ENCODE results near the gene KCNJ9.

Gene KCNJ9

DNA sequence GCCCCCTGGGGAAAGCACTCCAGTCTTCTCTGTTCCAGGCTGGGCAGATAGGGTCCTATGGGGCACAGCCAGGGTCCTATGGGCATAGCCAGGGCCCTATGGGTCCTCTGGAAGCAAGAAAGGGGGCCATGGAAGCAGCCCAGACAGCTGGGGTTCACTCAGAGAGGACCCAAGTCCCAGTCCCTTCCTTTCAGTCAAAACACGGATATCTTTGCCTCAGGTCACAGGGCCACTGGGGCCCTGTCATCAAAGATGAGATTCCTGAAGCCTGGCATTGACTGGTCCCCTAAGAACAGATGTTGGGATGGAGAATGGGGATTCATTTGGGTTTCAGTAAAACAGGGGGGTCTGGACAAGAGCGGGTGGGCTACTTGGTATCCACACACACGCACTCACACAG is 8.5 kb downstream of the KCNJ9 start:
- no peak for DNase-seq

GRCh38 chr1:160090760-160091159 is 9.4 kb downstream of the KCNJ9 start:
- DNase-seq = no peak

- no peak for DNase-seq
Observed at GRCh38 chr1:160091666-160092223, 10.4 kb downstream of the KCNJ9 start.

DNA sequence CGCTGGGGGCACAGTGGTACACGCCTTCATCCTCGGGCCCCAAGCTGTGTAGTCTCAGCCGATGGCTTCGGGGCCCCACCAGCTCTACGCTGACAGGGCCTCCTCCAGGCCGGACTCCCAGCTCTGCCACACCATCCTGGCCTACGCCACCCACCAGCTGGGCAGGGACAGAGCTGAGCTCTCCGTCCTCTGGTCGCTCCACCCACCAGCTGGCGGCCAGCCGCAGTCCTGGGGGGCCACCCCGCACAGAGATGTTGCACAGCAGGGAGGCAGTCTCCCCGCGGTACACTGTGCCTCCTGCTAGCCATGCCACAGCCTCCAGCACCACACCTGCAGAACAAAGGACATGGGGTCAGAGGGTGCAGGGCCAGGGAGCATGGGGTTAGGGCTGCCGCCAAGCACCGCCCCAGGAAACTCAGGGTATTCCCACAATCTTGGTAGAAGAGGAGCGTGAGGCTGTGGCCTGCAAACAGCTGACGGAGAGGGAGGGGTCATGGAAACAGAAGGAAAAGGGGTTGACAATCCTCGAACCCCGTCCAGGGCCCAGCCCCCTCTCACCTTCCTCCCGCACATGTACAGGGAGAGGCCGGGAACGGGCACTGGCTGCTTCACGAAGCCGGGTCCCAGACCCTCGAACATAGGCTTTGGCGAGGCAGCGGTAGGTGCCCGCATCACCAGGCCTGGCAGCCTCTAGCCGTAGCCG is 11.2 kb downstream of the KCNJ9 start:
- no peak for DNase-seq

GRCh38 chr1:160093069-160093395 is 11.7 kb downstream of the KCNJ9 start:
- no peak for DNase-seq

DNA sequence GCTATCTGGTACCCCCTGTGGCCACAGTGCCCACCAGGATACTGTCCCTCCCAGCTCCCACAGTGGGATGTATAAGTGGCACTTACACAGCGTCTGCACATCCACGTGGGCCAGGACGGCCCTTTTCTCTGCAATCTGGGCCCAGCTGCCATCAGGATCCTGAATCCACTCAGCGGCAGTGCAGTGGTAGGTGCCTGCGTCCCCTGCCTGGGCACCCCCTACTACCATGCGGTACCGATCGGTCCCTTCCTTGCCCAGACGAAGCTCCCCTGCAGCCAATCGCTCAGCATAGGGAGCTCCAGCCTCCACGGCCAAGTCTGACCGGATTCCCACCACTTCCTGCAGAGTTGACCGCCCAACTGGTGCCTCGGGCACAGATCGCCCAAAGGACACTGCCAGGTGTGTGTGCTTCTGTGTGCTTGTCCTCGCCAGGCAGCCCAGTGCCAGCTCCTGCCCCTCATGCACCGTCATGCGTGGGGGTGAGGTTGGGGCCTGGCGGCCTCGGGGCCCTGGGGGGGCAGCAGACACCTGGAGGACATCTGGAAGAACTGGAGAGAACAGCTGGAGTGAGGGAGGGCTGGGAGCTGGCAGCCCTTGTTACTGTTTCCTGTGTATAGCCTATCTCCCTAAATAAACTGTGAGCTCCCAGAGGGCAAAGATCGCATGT is 12.4 kb downstream of the KCNJ9 start:
- no peak for DNase-seq

GRCh38 chr1:160094291-160094625 is 12.9 kb downstream of the KCNJ9 start:
- DNase-seq = no peak

DNA sequence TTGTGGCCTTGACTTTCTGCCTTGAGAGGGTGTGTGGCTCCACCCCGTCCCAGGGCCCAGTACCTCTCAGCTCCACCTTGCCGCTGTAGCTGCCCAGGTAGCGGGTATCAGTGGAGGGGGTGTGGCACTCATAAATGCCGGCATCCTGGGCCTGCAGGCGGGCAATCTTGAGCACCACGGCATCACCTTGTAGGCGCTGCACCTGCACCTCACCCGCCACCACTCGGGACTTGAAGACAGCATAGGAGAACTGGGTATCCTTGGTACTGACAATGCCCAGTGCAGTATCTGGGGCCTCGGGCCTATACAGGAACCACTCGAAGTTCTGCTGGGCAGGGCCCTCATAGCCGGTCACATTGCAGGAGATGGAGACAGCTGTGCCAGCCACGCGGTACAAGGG is 13.5 kb downstream of the KCNJ9 start:
- DNase-seq = no peak

GRCh38 chr1:160095382-160096105 is 14.2 kb downstream of the KCNJ9 start:
- no peak for DNase-seq

- DNase-seq = no peak
Observed at GRCh38 chr1:160096274-160097116, 15.2 kb downstream of the KCNJ9 start.

DNA sequence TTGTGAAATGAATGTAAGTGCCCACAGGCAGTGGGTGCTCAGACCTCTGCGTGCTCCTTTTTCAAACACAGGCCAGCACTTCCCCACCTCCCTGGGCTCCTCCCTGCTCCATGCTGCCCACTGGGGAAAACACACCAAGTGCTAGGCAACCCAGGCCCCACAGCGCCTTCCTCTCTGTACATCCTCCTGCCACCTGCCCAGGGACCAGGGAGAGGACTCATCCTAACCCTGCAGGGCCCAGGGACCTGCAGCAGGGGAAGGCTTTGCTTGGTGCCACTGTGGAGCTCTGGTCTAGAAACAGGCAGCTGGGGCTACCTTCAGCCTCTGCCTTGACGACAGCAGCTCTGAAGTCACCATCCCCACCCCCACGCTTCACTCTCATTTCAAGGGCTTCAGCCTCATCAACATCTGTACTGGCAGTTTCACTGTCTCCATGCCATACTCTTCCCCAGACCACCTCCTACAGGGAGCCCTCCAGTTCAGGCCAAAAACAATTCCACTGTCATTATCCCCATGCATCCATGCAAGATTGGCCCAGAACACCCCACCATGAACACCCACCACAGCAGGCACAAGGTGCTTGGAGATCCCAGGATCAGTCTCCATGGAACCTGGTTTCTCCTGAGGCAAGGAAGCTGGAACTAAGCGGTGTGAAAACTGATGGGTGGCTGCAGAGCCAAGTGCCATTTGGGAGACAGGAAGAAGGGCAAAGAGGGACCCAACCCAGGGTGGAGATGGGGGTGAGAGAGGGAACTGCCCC is 16.0 kb downstream of the KCNJ9 start:
- peak in 1 of 2 donors; percentile 29 for DNase-seq

GRCh38 chr1:160097911-160098851 is 16.8 kb downstream of the KCNJ9 start, which contains the start of gene IGSF8:
TSS of gene IGSF8 (minus strand) at chr1:160098619. CDS start at chr1:160098472, 147 bp downstream.
- DNase-seq = peak; percentile 91 to 94

DNA sequence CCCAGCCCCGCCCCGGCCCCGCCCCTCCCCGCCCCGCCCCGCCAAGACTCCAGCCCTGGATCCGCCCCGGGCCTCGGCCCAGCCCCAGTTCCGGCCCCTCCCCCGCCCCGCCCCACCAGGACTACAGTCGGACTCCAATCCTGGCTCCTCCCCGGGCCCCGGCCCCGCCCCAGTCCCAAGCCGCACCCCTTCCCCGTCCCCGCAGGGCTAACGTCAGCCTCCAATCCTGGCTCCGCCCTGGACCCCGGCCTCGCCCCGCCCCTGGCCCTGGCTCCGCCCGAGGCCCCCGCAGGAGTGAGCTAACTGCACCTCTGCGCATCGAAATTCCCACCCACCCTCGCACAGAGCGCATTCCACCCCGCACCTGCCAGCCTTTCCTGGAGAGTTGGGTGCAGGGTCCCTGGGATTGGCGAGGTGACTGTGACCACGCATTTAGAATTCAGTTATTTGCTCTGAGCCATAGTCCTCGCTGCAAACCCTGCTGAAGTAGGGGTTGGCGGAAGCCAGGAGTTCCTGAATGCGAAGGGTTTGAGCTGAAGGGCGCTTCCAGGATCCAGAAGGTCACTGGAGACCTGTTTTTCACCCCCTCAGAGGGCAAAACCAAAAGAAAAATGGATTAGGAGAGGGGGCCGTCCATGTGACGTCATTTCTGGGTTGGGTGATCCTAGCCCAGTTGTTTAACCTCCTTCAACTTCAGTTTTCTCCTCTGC is 17.7 kb downstream of the KCNJ9 start:
- DNase-seq = peak; percentile 98

DNA sequence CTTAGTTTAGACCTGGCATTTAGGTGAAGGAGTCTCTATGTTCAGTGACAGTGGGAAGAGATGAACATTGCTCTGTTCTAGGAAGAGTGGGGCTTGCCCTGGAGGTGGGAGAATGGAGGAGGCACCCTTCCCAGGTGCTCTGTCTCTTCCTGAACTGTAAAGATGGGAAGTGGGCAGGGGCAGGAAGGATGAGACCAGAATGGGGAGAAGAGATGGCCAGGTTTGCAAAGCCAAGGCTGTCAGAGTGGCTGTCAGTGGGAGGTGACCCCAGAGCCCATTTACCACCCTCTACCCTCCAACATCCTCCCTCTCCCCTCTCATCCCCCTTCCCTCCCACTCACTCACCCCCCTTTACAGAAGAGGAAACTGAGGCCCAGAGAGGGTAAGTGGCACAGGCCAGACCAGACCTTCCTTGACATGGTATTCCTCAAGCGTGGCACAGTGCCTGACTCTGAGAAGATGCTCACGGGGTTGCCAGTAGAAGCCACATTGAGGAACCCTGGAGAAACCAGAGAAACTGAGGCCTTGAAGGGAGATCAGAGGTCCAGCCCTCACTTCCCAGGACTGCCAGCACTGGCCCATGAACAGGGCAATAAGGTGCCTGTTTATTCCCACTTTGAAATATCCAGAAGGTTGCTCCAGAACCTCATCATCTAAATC is 18.5 kb downstream of the KCNJ9 start:
- no peak for DNase-seq

GRCh38 chr1:160101037-160101716 is 19.8 kb downstream of the KCNJ9 start:
- peak; percentile 63 to 68 for DNase-seq

DNA sequence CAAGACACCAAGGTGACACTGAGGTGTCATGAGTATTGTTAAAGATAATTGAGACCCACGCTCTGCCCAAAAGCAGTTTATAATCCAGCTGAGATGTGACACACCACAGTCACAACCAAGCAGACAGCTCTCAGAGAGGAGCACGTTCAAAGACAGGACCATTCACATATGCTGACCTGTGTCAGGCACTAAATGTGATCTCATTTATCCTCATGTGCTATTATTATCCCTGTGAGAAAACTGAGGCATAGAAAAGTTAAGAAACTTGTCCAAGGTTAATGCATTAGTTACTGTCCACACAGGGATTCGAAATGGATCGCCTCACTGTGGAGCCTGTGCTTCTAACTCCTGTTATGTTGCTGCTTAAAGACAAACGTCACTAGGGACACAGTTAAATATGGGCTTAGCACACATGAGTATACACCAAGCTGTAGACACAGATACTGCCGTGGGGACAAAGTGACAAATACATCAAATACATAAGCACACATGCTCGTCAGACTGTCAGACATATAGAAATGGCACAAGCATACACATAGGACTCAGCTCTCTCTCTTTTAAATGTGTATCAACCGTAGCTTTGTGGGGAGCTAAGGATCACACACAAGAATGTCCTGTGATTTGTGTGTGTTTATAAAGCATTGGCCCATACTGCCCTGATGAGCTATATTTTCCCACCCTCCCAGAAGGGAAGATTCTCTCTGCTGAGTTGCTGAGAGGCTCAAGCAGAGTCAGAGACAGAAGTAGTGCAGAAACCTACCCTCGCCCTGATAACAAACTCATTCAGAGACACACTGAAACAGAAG is 20.6 kb downstream of the KCNJ9 start:
- DNase-seq = no peak

DNA sequence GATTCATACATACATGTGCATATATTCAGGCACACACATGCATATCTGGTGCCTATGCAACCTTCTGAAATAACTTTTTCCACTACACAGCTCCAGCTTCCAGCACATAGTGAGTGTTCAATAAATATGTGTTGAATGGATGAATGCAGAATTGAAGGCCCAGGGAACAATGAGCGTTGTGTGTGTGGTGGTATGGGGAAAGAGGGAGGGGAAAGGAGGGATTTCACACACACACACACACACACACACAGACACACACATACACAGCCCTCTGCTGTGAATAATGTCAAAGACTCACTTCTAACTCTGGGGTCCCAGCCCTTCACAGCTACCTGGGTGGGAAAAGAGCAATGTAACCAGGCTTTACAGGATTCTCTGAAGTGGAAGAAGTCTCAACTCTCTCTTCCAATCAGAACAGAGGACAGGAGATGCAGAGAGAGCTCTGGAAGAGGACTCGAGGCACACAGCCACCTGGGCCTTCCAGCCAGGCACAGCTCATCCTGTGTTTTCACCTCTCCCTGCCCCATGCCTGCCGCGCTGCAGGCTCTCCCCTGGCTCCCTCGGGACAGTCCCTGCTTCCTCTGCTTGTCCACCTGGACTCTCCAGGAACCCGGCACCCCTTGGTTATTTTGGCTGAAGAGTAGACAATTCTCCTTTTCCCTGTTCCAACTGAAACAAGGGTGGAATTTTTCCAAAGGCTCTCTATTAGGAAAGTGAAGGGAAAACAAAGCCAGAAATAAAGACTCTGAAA is 22.5 kb downstream of the KCNJ9 start:
- no peak for DNase-seq
